Measurements from ENCODE around the gene FIBP.

FIBP gene

GRCh38 chr11:65870706-65871681 lies 17.3 kb downstream of the FIBP start:
- DNase-seq (ENCODE audit: low read depth), result no peak

- no peak for DNase-seq (ENCODE audit: low read depth)
Measured at GRCh38 chr11:65870307-65870658, 18.0 kb downstream of the FIBP start.

- no peak for DNase-seq (ENCODE audit: low read depth)
Measured at GRCh38 chr11:65869643-65870306, 18.5 kb downstream of the FIBP start.

- DNase-seq (ENCODE audit: low read depth), result no peak
Measured at GRCh38 chr11:65868907-65869306, 19.4 kb downstream of the FIBP start.

GRCh38 chr11:65868076-65868667 lies 20.1 kb downstream of the FIBP start:
- no peak for DNase-seq (ENCODE audit: low read depth)

- DNase-seq (ENCODE audit: low read depth), result no peak
Measured at GRCh38 chr11:65867284-65868071, 20.8 kb downstream of the FIBP start.

- no peak for DNase-seq (ENCODE audit: low read depth)
Measured at GRCh38 chr11:65866509-65867283, 21.6 kb downstream of the FIBP start.

- DNase-seq (ENCODE audit: low read depth), result no peak
Measured at GRCh38 chr11:65865550-65866172, 22.6 kb downstream of the FIBP start.

- DNase-seq (ENCODE audit: low read depth), result no peak
Measured at GRCh38 chr11:65864706-65865471, 23.4 kb downstream of the FIBP start.

- no peak for DNase-seq (ENCODE audit: low read depth)
Measured at GRCh38 chr11:65863889-65864705, 24.2 kb downstream of the FIBP start.

- no peak for DNase-seq (ENCODE audit: low read depth)
Measured at GRCh38 chr11:65862941-65863888, 25.1 kb downstream of the FIBP start.

GRCh38 chr11:65862191-65862735 lies 26.0 kb downstream of the FIBP start:
- DNase-seq (ENCODE audit: low read depth), result no peak

GRCh38 chr11:65861533-65862183 lies 26.6 kb downstream of the FIBP start:
- no peak for DNase-seq (ENCODE audit: low read depth)

GRCh38 chr11:65861165-65861505 lies 27.1 kb downstream of the FIBP start:
- DNase-seq (ENCODE audit: low read depth), result no peak

- peak; percentile 92 for DNase-seq (ENCODE audit: low read depth)
Measured at GRCh38 chr11:65860278-65861164, 27.8 kb downstream of the FIBP start, which contains the start of gene MUS81. TSS of gene MUS81 (plus strand) at chr11:65860433. CDS start at chr11:65860754, 321 bp downstream.

GRCh38 chr11:65859812-65860277 lies 28.4 kb downstream of the FIBP start:
- DNase-seq (ENCODE audit: low read depth), result no peak

Data from HS-5 (cell line).